Sigmoid colon (tissue), 7 donors: ENCODE data around the gene MIPEP. TPM values are rescaled to one million over a fixed set of nuclear protein-coding genes. Genes with fewer than 3 reads are reported as not detected.

ENCODE experiments used
- DNase-seq: peaks from one replicate; pipeline ENCODE4 v3.0.0-alpha.2; 2019
- H3K27ac ChIP-seq, 4 donors: fragments of 200-600 bp; sonication (generic); one replicate each; pipeline ENCODE4 v1.5.1; 2016 to 2019; ENCODE audit warnings: mild to moderate bottlenecking in 1 of 4
- H3K27me3 ChIP-seq, 3 donors: fragments of 200-600 bp; sonication (generic); one replicate each; pipeline ENCODE4 v1.5.1; 2019; ENCODE audit warnings: mild to moderate bottlenecking in 1 of 3
- H3K36me3 ChIP-seq, 4 donors: fragments of 200-600 bp; sonication (generic); one replicate each; pipeline ENCODE4 v1.5.1; 2016 to 2019
- H3K4me1 ChIP-seq, 4 donors: fragments of 200-600 bp; sonication (generic); one replicate each; pipeline ENCODE4 v1.5.1; 2017 to 2019
- H3K4me3 ChIP-seq, 4 donors: fragments of 200-600 bp; sonication (generic); one replicate each; pipeline ENCODE4 v1.5.1; 2017 to 2019; ENCODE audit warnings: mild to moderate bottlenecking in 2 of 4, moderate library complexity in 1 of 4
- H3K9me3 ChIP-seq, 4 donors: fragments of 200-600 bp in 3 of 4; sonication (generic) in 3 of 4; one replicate each; pipeline versions ENCODE4 v1.5.1 to v1.6.1; 2013 to 2019
- CTCF ChIP-seq, 4 experiments: fragments of 450-650 bp in 3 of 4; fragments of 200-600 bp in 1 of 4; IDR thresholded peaks; one replicate each; pipeline ENCODE4 v1.5.1; 2016 to 2019; ENCODE audit warnings: antibody characterized with exemption in 4 of 4, mild to moderate bottlenecking in 3 of 4, moderate library complexity in 2 of 4
- EP300 ChIP-seq, 4 donors: sonication (generic); formaldehyde crosslinking; IDR thresholded peaks; one replicate each; pipeline ENCODE4 v1.6.1; 2017; ENCODE audit warnings: antibody characterized with exemption in 4 of 4
- POLR2A ChIP-seq, 2 donors: fragments of 450-650 bp; IDR thresholded peaks; one replicate each; pipeline ENCODE4 v1.6.1; 2016; ENCODE audit warnings: antibody characterized with exemption in 2 of 2, mild to moderate bottlenecking in 2 of 2, moderate library complexity in 2 of 2
- POLR2AphosphoS5 ChIP-seq, 4 donors: sonication (generic); formaldehyde crosslinking; IDR thresholded peaks; one replicate each; pipeline ENCODE4 v1.6.1; 2017; ENCODE audit warnings: antibody characterized with exemption in 4 of 4
- WGBS, 2 donors: extraction: QIAGEN DNeasy Blood & Tissue Kit; methylation state at CpG; one replicate each; pipeline ENCODE4 v1.1.7; 2013; 5-methylcytosine and 5-hydroxymethylcytosine counted together
- intact Hi-C: fragments of 100-400 bp; cut with DNase I; formaldehyde crosslinking; loops from one replicate; pipeline ENCODE4 v1.15.1; 2023
- polyA plus RNA-seq, 3 donors: library from polyadenylated mRNA; stranded (reverse); fragments of 200-250 nt; gene quantifications; one replicate each; pipeline ENCODE4 v1.2.3, GENCODE V29; 2013
- total RNA-seq, 4 donors: library from RNA; depleted of rRNA; stranded (reverse); fragments of >200 nt; gene quantifications; one replicate each; pipeline ENCODE4 v1.1.0, GENCODE V29; 2016
- donor health status: healthy with polysubstance abuse.
- donor health status: Bipolar disorder and iron deficiency.
- donor health status: healthy.

Gene MIPEP
- total and polyA plus RNA-seq, 7 donors: 10.7 to 20.5 (median 11.4) TPM

- TF ChIP-seq POLR2AphosphoS5 (IDR thresholded peaks at IDR 0.05) (no peak), EP300 (IDR thresholded peaks at IDR 0.05) (no peak), CTCF (IDR thresholded peaks at IDR 0.05) (no peak), POLR2A (IDR thresholded peaks at IDR 0.05) (no peak)
- H3K4me3 ChIP-seq: no peak overlapping the region
- 91 to 94% methylated on average over 8 of the region's 8 CpGs for WGBS, 2 donors
- H3K27ac ChIP-seq: no peak overlapping the region
- H3K36me3 ChIP-seq: no peaks in the 10 kb centered on the region
- no peaks in the 10 kb centered on the region for H3K9me3 ChIP-seq
- DNase-seq: no peak
- peaks cover 0 to 13% (median 0%) of the 10 kb centered on the region in 4 donors for H3K4me1 ChIP-seq
- H3K27me3 ChIP-seq: no peaks in the 10 kb centered on the region
- intact Hi-C loops: no loop called here
These were observed 22.1 kb downstream of the MIPEP start for GRCh38 chr13:23867027-23867491.

GRCh38 chr13:23866420-23867026 lies 22.7 kb downstream of the MIPEP start:
- WGBS, 2 donors: 70 to 87% methylated on average over 9 of the region's 9 CpGs
- TF ChIP-seq POLR2A (IDR thresholded peaks at IDR 0.05) (no peak), EP300 (IDR thresholded peaks at IDR 0.05) (no peak), POLR2AphosphoS5 (IDR thresholded peaks at IDR 0.05) (no peak), CTCF (IDR thresholded peaks at IDR 0.05) (no peak)
- DNase-seq: no peak
- intact Hi-C loops: no loop called here
- Histone ChIP-seq H3K27ac (no peak overlapping the region), H3K4me3 (no peak overlapping the region), H3K9me3 (no peaks in the 10 kb centered on the region), H3K27me3 (no peaks in the 10 kb centered on the region), H3K36me3 (peaks cover 0 to 4% (median 0%) of the 10 kb centered on the region in 4 donors), H3K4me1 (peaks cover 0 to 13% (median 0%) of the 10 kb centered on the region in 4 donors)

- H3K27ac ChIP-seq: no peak overlapping the region
- H3K4me3 ChIP-seq: no peak overlapping the region
- peaks cover 0 to 10% (median 0%) of the 10 kb centered on the region in 4 donors for H3K4me1 ChIP-seq
- TF ChIP-seq POLR2AphosphoS5 (IDR thresholded peaks at IDR 0.05): no peak
- no peak for TF ChIP-seq EP300 (IDR thresholded peaks at IDR 0.05)
- no peak for TF ChIP-seq CTCF (IDR thresholded peaks at IDR 0.05)
- no peak for TF ChIP-seq POLR2A (IDR thresholded peaks at IDR 0.05)
- no peak for DNase-seq
- peaks cover 0 to 8% (median 0%) of the 10 kb centered on the region in 4 donors for H3K36me3 ChIP-seq
- intact Hi-C loops: no loop called here
- no peaks in the 10 kb centered on the region for H3K9me3 ChIP-seq
- WGBS, 2 donors: 81 to 96% methylated on average over 7 of the region's 7 CpGs
- H3K27me3 ChIP-seq: no peaks in the 10 kb centered on the region
These were observed 23.3 kb downstream of the MIPEP start for GRCh38 chr13:23865906-23866305.

DNA sequence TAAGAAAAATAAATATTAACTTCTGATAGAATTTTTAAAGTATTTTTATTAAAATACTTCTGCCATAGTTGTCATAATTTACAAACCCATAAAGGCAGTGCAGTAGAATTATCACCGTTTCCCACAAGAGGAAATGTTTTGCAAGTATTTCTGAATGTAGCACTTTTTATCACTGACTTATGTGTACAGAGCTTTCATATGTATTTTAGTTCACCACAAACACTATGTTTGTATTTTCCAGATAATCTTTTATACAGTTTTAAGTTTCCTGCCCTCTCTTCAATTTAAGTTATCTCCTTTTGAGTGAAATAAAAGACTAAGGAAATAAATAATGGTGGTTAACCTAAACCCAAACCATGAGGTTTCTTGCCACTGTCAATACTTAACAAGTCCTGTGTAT lies 24.2 kb downstream of the MIPEP start:
- 36 to 55% methylated on average over 1 of the region's 1 CpG for WGBS, 2 donors
- DNase-seq: no peak
- intact Hi-C loops: no loop called here
- Histone ChIP-seq H3K36me3 (peaks cover 0 to 8% (median 0%) of the 10 kb centered on the region in 4 donors), H3K4me1 (peaks cover 0 to 10% (median 0%) of the 10 kb centered on the region in 4 donors), H3K4me3 (no peak overlapping the region), H3K27me3 (no peaks in the 10 kb centered on the region), H3K9me3 (no peaks in the 10 kb centered on the region), H3K27ac (no peak overlapping the region)
- TF ChIP-seq CTCF (IDR thresholded peaks at IDR 0.05) (no peak), POLR2A (IDR thresholded peaks at IDR 0.05) (no peak), EP300 (IDR thresholded peaks at IDR 0.05) (no peak), POLR2AphosphoS5 (IDR thresholded peaks at IDR 0.05) (no peak)
